Measurements from ENCODE around the gene COG6. TPM values are rescaled to one million over a fixed set of nuclear protein-coding genes. Genes with fewer than 3 reads are reported as not detected.

The COG6 gene
- total RNA-seq, 2 donors from 2014 or later, result 16.2 to 23.2 TPM

DNA sequence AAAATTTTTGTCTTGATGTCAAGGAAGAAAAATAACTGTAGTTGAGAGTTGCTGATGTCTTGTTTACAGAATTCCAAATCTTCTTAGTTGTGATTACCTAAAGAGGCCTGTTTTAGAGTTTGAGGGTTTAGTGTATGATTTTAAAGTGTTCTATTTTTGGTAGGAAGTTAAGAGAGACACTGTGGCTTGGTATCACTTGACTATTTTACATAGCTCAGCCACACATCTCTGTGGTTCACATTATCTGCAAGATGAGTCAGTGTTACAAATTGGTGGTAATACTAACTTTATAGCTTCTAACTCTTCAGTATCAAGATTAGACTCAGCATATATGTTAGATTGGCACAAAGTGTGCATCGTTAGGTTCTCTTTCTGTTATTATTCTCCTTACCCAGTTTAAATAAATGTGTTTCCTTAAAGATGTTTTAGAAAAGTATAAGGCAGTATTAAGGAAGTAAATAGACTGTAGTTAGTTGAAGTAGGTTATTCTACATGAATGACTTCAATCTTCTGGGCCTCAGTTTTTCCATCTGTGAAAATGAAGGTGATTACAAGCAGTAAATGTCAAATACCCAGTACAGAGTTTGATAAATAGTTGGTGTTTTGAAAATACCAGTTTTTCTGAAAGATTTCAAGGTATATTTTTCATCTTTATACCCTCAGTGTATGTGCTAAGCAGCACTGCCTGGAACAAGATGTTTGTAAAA is 33.4 kb downstream of the COG6 start:
- Histone ChIP-seq H3K27me3 (no peaks in the 10 kb centered on the region), H3K4me1 (no peaks in the 10 kb centered on the region), H3K4me3 (no peak overlapping the region), H3K9me3 (no peaks in the 10 kb centered on the region), H3K36me3 (no peaks in the 10 kb centered on the region), H3K27ac (peak overlapping the region; percentile 3 to 39)
- TF ChIP-seq, protein P1, sequence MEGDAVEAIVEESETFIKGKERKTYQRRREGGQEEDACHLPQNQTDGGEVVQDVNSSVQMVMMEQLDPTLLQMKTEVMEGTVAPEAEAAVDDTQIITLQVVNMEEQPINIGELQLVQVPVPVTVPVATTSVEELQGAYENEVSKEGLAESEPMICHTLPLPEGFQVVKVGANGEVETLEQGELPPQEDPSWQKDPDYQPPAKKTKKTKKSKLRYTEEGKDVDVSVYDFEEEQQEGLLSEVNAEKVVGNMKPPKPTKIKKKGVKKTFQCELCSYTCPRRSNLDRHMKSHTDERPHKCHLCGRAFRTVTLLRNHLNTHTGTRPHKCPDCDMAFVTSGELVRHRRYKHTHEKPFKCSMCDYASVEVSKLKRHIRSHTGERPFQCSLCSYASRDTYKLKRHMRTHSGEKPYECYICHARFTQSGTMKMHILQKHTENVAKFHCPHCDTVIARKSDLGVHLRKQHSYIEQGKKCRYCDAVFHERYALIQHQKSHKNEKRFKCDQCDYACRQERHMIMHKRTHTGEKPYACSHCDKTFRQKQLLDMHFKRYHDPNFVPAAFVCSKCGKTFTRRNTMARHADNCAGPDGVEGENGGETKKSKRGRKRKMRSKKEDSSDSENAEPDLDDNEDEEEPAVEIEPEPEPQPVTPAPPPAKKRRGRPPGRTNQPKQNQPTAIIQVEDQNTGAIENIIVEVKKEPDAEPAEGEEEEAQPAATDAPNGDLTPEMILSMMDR (IDR thresholded peaks at IDR 0.05), result no peak
- no peak for DNase-seq (ENCODE audit: low spot score)

DNA sequence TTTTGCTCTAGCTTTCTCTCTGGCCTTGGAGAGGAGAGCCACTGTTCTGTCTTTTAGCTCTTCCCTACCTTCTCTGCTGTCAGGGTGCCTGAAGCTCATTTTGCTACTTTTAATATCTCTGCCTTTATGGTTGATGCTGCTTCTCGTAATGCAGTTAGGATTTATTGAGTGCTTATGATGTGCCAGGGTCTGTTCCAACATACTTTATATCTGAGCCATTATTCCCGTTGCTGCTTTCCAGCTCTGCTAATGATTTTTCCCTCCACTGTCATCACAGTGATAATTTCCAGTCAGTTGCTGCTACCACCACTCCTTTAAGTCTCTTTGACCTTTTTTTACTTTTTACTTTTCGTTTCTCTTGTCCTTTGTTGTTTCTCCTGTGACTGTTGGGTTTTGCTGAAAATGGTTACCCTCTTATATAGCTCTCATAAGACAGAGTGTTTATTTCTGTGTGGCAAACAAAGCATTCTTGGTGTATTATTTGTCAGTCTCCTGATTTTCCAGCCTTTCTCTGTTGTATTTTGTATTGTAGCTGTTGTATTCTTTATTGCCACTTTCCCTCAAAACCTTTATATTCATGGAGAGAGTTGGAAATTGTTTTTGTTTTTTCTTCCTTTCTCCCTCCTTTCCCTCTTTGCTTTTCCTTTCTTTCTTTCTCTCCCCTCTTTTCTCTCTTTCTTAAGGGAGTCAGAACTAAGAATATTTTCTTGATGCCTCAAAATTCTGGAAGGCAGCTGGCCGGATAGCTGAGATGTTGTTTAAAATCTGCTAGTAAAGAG is 37.4 kb downstream of the COG6 start:
- Histone ChIP-seq H3K4me3 (no peak overlapping the region), H3K27me3 (no peaks in the 10 kb centered on the region), H3K36me3 (peaks cover 7% of the 10 kb centered on the region), H3K4me1 (no peaks in the 10 kb centered on the region), H3K9me3 (no peaks in the 10 kb centered on the region), H3K27ac (no peak overlapping the region)
- DNase-seq (ENCODE audit: low spot score), result no peak
- TF ChIP-seq, protein P1 (IDR thresholded peaks at IDR 0.05), result no peak

DNA sequence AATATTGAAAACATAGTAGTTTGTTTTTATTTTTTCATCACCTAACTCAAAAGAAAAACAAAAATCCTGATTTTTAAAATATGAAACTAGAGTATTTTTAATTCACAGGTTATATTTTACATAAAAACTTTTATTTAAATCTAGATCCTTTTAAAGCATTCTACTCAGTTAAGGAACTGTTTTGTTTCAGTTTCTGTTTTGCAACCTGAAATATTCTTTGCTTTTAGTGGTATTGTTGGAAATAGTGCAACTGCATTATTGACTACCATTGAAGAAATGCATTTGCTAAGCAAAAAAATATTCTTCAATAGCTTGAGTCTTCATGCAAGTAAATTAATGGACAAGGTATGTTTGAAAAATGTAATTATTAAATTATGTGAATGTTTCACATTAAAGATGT is 43.8 kb downstream of the COG6 start:
- no peak for DNase-seq (ENCODE audit: low spot score)
- Histone ChIP-seq H3K36me3 (peaks cover 7% of the 10 kb centered on the region), H3K4me3 (no peak overlapping the region), H3K27ac (no peak overlapping the region), H3K4me1 (no peaks in the 10 kb centered on the region), H3K9me3 (no peaks in the 10 kb centered on the region), H3K27me3 (no peaks in the 10 kb centered on the region)
- TF ChIP-seq, protein P1 (IDR thresholded peaks at IDR 0.05), result no peak

DNA sequence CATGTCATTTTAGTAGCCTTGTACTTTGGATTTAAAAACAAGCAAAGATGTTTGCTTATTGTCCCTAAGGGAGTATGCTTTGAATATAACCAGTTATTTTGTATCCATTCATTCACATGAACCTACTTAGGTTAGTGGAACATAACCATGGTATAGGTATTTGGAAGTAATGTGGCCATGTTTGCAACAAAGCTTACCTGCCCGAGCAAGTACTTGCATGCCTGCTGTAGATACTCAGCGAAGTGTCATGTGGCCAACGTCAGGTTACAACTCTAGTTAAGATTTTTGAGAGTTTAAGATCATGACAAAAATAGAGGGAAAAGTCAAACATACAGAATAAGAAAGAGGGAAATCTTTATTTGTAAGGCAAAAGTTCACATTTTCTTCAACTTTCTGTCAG is 57.2 kb downstream of the COG6 start:
- Histone ChIP-seq H3K27me3 (no peaks in the 10 kb centered on the region), H3K4me1 (no peaks in the 10 kb centered on the region), H3K36me3 (no peaks in the 10 kb centered on the region), H3K27ac (no peak overlapping the region), H3K9me3 (peaks cover 0 to 17% of the 10 kb centered on the region in 2 donors), H3K4me3 (no peak overlapping the region)
- TF ChIP-seq, protein P1 (IDR thresholded peaks at IDR 0.05), result no peak
- DNase-seq (ENCODE audit: low spot score), result no peak

DNA sequence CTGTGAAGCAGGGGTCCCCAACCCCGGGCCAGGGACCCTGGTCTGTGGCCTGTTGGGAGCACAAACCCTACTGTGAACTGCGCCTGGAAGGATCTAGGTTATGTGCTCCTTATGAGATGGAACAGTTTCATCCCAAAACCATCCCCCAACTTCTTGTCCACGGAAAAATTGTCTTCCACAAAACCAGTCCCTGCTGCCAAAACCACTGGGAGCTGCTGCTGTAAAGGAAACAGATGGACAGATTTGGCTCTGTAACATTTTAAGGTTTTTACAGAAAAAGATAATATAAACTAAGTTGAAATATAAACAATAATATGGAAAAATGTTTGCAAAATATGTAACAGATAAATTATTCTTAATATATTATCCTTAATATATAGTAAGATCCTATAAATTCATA is 73.7 kb downstream of the COG6 start:
- H3K9me3 ChIP-seq, result no peaks in the 10 kb centered on the region
- no peak overlapping the region for H3K4me3 ChIP-seq
- no peak overlapping the region for H3K27ac ChIP-seq
- DNase-seq (ENCODE audit: low spot score), result no peak
- TF ChIP-seq, protein P1 (IDR thresholded peaks at IDR 0.05), result no peak
- peaks cover 32% of the 10 kb centered on the region for H3K36me3 ChIP-seq
- no peaks in the 10 kb centered on the region for H3K27me3 ChIP-seq
- H3K4me1 ChIP-seq, result no peaks in the 10 kb centered on the region
